ENCODE data around the gene THADA.
"Not testable (repeated sequence)": the region's sequence is repeated elsewhere in the genome, so short reads cannot be mapped to it uniquely, and the experiment has no call there.

THADA gene

GRCh38 chr2:43317194-43317593 lies 278.6 kb downstream of the THADA start:
- no peak for DNase-seq

GRCh38 chr2:43315482-43315881 lies 280.4 kb downstream of the THADA start:
- DNase-seq, result no peak

GRCh38 chr2:43314299-43314927 lies 281.4 kb downstream of the THADA start:
- DNase-seq, result no peak

- DNase-seq, result no peak
These were observed 282.2 kb downstream of the THADA start for GRCh38 chr2:43313642-43314017.

GRCh38 chr2:43312755-43313641 lies 282.8 kb downstream of the THADA start:
- DNase-seq, result no peak

GRCh38 chr2:43311276-43311675 lies 284.6 kb downstream of the THADA start:
- no peak for DNase-seq

- DNase-seq, result no peak
These were observed 285.9 kb downstream of the THADA start for GRCh38 chr2:43309935-43310334.

- DNase-seq, result no peak
These were observed 287.9 kb downstream of the THADA start for GRCh38 chr2:43307973-43308372.

- no peak for DNase-seq
These were observed 288.8 kb downstream of the THADA start for GRCh38 chr2:43307046-43307445.

GRCh38 chr2:43306197-43306596 lies 289.6 kb downstream of the THADA start:
- no peak for DNase-seq

- no peak for DNase-seq
These were observed 290.3 kb downstream of the THADA start for GRCh38 chr2:43305517-43305916.

GRCh38 chr2:43305012-43305411 lies 290.8 kb downstream of the THADA start:
- no peak for DNase-seq

GRCh38 chr2:43303889-43304288 lies 291.9 kb downstream of the THADA start:
- no peak for DNase-seq

- DNase-seq, result no peak
These were observed 292.8 kb downstream of the THADA start for GRCh38 chr2:43302961-43303494.

- no peak for DNase-seq
These were observed 293.5 kb downstream of the THADA start for GRCh38 chr2:43302182-43302960.

GRCh38 chr2:43300781-43301583 lies 294.9 kb downstream of the THADA start:
- no peak for DNase-seq

- DNase-seq, result no peak
These were observed 295.6 kb downstream of the THADA start for GRCh38 chr2:43300222-43300621.

GRCh38 chr2:43298500-43298899 lies 297.3 kb downstream of the THADA start:
- no peak for DNase-seq

- DNase-seq, result not testable (repeated sequence)
These were observed 298.1 kb downstream of the THADA start for GRCh38 chr2:43297740-43298139.

GRCh38 chr2:43294973-43295603 lies 300.8 kb downstream of the THADA start:
- DNase-seq, result no peak

GRCh38 chr2:43293744-43294695 lies 301.8 kb downstream of the THADA start:
- DNase-seq, result no peak

Measured in central memory CD4-positive, alpha-beta T cell (primary cell).